HCT116 (cell line): ENCODE measurements around the gene RMDN3. TPM values are rescaled to one million over a fixed set of nuclear protein-coding genes. Genes with fewer than 3 reads are reported as not detected.

Source experiments
- ATAC-seq: fragments of 200-7000 bp; cut with Tn5 transposase; 2 replicates; pipeline ENCODE4 v1.9.1; 2020; ENCODE audit warnings: mild to moderate bottlenecking, moderate library complexity
- BruUV-seq: library from RNA; stranded (reverse); fragments of 400-500 nt; replicated peaks from 2 replicates; lab custom pipeline; 2021; lab: Mats Ljungman, UMichigan
- CTCF ChIA-PET: fragments of 300-600 bp; sonication (Branson Sonifier 250); formaldehyde crosslinking; loops from one replicate; lab custom pipeline; 2021; ENCODE audit warnings: antibody characterized with exemption; lab: Charles Lee
- POLR2A ChIA-PET: fragments of 300-600, 350-600 bp; sonication (Branson Sonifier 250); formaldehyde crosslinking; loops from one replicate; lab custom pipeline; 2021; ENCODE audit warnings: antibody characterized with exemption; lab: Charles Lee
- RAD21 ChIA-PET, 2 experiments: fragments of 300-600 bp; sonication (Branson Sonifier 250); formaldehyde crosslinking; loops; one replicate each; lab custom pipeline; 2023; ENCODE audit warnings: low total read pairs in 2 of 2; ENCODE audit not compliant: uncharacterized antibody in 2 of 2, unreplicated experiment in 2 of 2, low non-redundant PET in 1 of 2; lab: Charles Lee
- DNase-seq: peaks from one replicate; pipeline ENCODE4 v3.0.0-alpha.2; 2010; ENCODE audit warnings: low read depth, low spot score
- H2AFZ ChIP-seq: fragments of 200-600 bp; shearing (Covaris generic), sonication (generic); 2 replicates; pipeline ENCODE4 v1.6.1; 2017; ENCODE audit warnings: low read depth, mixed run types, mixed read lengths, antibody characterized with exemption, low read length; ENCODE audit not compliant: poor library complexity, severe bottlenecking
- H3K27ac ChIP-seq: 2 replicates; pipeline ENCODE4 v1.5.1; 2012; ENCODE audit warnings: low read depth, low read length
- H3K27me3 ChIP-seq: fragments of 200-600 bp; sonication (generic); 2 replicates; pipeline ENCODE4 v1.6.1; 2016; ENCODE audit warnings: mixed run types, low read length, mixed read lengths; ENCODE audit not compliant: insufficient read depth
- H3K36me3 ChIP-seq, 2 experiments: fragments of 200-500 bp in 1 of 2; fragments of 200-600 bp in 1 of 2; sonication (Bioruptor generic) in 1 of 2; sonication (generic) in 1 of 2; 2 replicates each; pipeline versions ENCODE4 v1.5.1 to v1.6.1; 2014 to 2016; ENCODE audit warnings: low read length in 2 of 2, inconsistent platforms in 1 of 2, mixed read lengths in 1 of 2, mixed run types in 1 of 2; ENCODE audit not compliant: insufficient read depth in 2 of 2, control insufficient read depth in 1 of 2
- H3K4me1 ChIP-seq, 2 experiments: fragments of 200-600 bp in 1 of 2; sonication (generic) in 1 of 2; 2 replicates each; pipeline versions ENCODE4 v1.5.1 to v1.6.1; 2012 to 2017; ENCODE audit warnings: low read length in 2 of 2, inconsistent platforms in 1 of 2, mild to moderate bottlenecking in 1 of 2, mixed read lengths in 1 of 2, mixed run types in 1 of 2, moderate library complexity in 1 of 2; ENCODE audit not compliant: insufficient read depth in 2 of 2, control insufficient read depth in 1 of 2
- H3K4me2 ChIP-seq: fragments of 200-600 bp; sonication (generic); 2 replicates; pipeline ENCODE4 v1.6.1; 2017; ENCODE audit warnings: mixed run types, low read length, mixed read lengths
- H3K4me3 ChIP-seq, 2 experiments: fragments of 200-600 bp in 1 of 2; sonication (generic) in 1 of 2; replicated peaks in 1 of 2; 2 replicates each; pipeline ENCODE4 v1.5.1; 2011 to 2016; ENCODE audit warnings: low read length in 2 of 2, control low read depth in 1 of 2, low read depth in 1 of 2, mild to moderate bottlenecking in 1 of 2, mixed read lengths in 1 of 2, mixed run types in 1 of 2
- H3K79me2 ChIP-seq: fragments of 200-600 bp; sonication (generic); 2 replicates; pipeline ENCODE4 v1.6.1; 2017; ENCODE audit warnings: mild to moderate bottlenecking, mixed run types, low read length, moderate library complexity, mixed read lengths; ENCODE audit not compliant: insufficient read depth
- H3K9ac ChIP-seq: fragments of 200-600 bp; sonication (generic); 2 replicates; pipeline ENCODE4 v1.6.1; 2016; ENCODE audit warnings: low read length, mixed read lengths
- H3K9me2 ChIP-seq: fragments of 200-600 bp; sonication (generic), shearing (Covaris generic); 2 replicates; pipeline ENCODE4 v1.6.1; 2017; ENCODE audit warnings: mixed run types, mild to moderate bottlenecking, moderate library complexity; ENCODE audit not compliant: insufficient read depth
- H3K9me3 ChIP-seq, 2 experiments: fragments of 200-500 bp in 1 of 2; fragments of 200-600 bp in 1 of 2; sonication (Bioruptor generic) in 1 of 2; sonication (generic) in 1 of 2; 2 replicates each; pipeline ENCODE4 v1.6.1; 2014 to 2017; ENCODE audit warnings: low read length in 2 of 2, mixed read lengths in 2 of 2, inconsistent platforms in 1 of 2, low read depth in 1 of 2, mild to moderate bottlenecking in 1 of 2, mixed run types in 1 of 2, moderate library complexity in 1 of 2; ENCODE audit not compliant: control insufficient read depth in 1 of 2, insufficient read depth in 1 of 2
- H4K20me1 ChIP-seq: fragments of 200-600 bp; sonication (generic), shearing (Covaris generic); 2 replicates; pipeline ENCODE4 v1.6.1; 2017; ENCODE audit warnings: mixed run types, mild to moderate bottlenecking, moderate library complexity; ENCODE audit not compliant: insufficient read depth
- CBX3 ChIP-seq: IDR thresholded peaks from 2 replicates; pipeline ENCODE4 v1.6.1; 2012; ENCODE audit warnings: low read depth
- CEBPB ChIP-seq: IDR thresholded peaks from 2 replicates; pipeline ENCODE4 v1.6.1; 2012; ENCODE audit warnings: low read depth
- CTCF ChIP-seq, 3 experiments: fragments of 200-600 bp in 1 of 3; sonication (generic) in 1 of 3; IDR thresholded peaks in 2 of 3; conservative IDR thresholded peaks in 1 of 3; 2 replicates each; pipeline ENCODE4 v1.5.1; 2012 to 2017; ENCODE audit warnings: low read depth in 2 of 3, low read length in 2 of 3, antibody characterized with exemption in 1 of 3, borderline replicate concordance in 1 of 3, control low read depth in 1 of 3, mild to moderate bottlenecking in 1 of 3, mixed read lengths in 1 of 3, mixed run types in 1 of 3, moderate library complexity in 1 of 3; ENCODE audit not compliant: insufficient read depth in 1 of 3
- EZH2phosphoT487 ChIP-seq: fragments of 200-600 bp; IDR thresholded peaks from 2 replicates; pipeline ENCODE4 v1.6.1; 2018; ENCODE audit warnings: antibody characterized with exemption, borderline replicate concordance
- JUND ChIP-seq: IDR thresholded peaks from 2 replicates; pipeline ENCODE4 v1.6.1; 2012
- MAX ChIP-seq: IDR thresholded peaks from 2 replicates; pipeline ENCODE4 v1.6.1; 2012
- RAD21 ChIP-seq: IDR thresholded peaks from 2 replicates; pipeline ENCODE4 v1.6.1; 2012; ENCODE audit warnings: low read depth, mild to moderate bottlenecking
- SP1 ChIP-seq: IDR thresholded peaks from 2 replicates; pipeline ENCODE4 v1.6.1; 2012; ENCODE audit warnings: low read depth
- TCF7L2 ChIP-seq: IDR thresholded peaks from 2 replicates; pipeline ENCODE4 v1.7.0; 2011; ENCODE audit warnings: borderline replicate concordance, inconsistent platforms; ENCODE audit not compliant: insufficient read depth, insufficient read length; ENCODE audit errors: extremely low read depth
- ZFX ChIP-seq: fragments of 450-650 bp; IDR thresholded peaks from 2 replicates; pipeline ENCODE4 v1.6.1; 2017
- intact Hi-C: fragments of 100-400 bp; cut with micrococcal nuclease; formaldehyde crosslinking; loops from 2 replicates; pipeline ENCODE4 v1.10.0; 2022
- total RNA-seq: library from RNA; stranded (reverse); gene quantifications from one replicate; pipeline ENCODE4 v1.2.1, GENCODE V29; 2021; ENCODE audit not compliant: unreplicated experiment
- TF ChIP-seq, protein P1 (sequence below): IDR thresholded peaks from 2 replicates; pipeline ENCODE4 v1.6.1; 2012
- TF ChIP-seq, protein P2 (sequence below): IDR thresholded peaks from 2 replicates; pipeline ENCODE4 v1.6.1; 2011; ENCODE audit warnings: mild to moderate bottlenecking, low read length, moderate library complexity; ENCODE audit not compliant: insufficient replicate concordance; ENCODE audit errors: extremely low read depth

The RMDN3 gene
- total RNA-seq, 1 experiment from 2014 or later: 21.5 TPM

DNA sequence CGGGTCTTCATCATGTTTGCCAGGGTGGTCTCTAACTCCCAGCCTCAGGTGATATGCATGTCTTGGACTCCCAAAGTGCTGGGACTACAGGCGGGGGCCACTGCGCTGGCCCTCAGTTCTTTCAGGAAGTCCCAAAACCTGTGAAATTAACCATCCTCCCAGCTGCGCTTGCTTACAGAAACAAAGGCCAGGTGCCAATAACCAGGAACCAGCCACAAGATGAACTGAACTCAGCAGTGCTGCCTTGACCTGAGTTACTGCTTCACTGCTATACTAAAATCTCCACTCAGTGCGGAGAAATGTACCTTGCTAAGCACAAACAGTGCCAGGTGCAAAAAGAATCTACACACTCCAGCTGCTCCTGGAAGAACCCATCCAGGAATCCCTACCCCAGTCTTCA, 4.9 kb upstream of the RMDN3 start:
- TF ChIP-seq CTCF (IDR thresholded peaks at IDR 0.05 in 2 of 3, conservative IDR thresholded peaks at IDR 0.05 in 1 of 3; ENCODE audit: borderline replicate concordance in 1 of 3, insufficient read depth in 1 of 3, low read depth in 2 of 3, low read length in 2 of 3) (no peak), JUND (no peak)
- TF ChIP-seq, protein P1, sequence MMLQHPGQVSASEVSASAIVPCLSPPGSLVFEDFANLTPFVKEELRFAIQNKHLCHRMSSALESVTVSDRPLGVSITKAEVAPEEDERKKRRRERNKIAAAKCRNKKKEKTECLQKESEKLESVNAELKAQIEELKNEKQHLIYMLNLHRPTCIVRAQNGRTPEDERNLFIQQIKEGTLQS: no peak
- Histone ChIP-seq H3K9ac (no peak overlapping the region), H3K36me3 (no peaks in the 10 kb centered on the region), H2AFZ (no peak overlapping the region), H3K79me2 (no peaks in the 10 kb centered on the region; the same call in 1 of the 2 replicates), H3K27ac (no peak overlapping the region), H3K9me3 (no peaks in the 10 kb centered on the region), H3K4me2 (no peak overlapping the region), H3K27me3 (no peaks in the 10 kb centered on the region), H4K20me1 (no peaks in the 10 kb centered on the region), H3K9me2 (no peaks in the 10 kb centered on the region), H3K4me3 (no peak overlapping the region), H3K4me1 (peaks cover 24 to 32% of the 10 kb centered on the region in 2 experiments)
- POLR2A ChIA-PET: no interaction called here
- intact Hi-C loops: no loop called here
- ATAC-seq: no peak
- BruUV-seq: no TSS peak
- no peak for DNase-seq
- CTCF ChIA-PET: no interaction called here
- RAD21 ChIA-PET: no interaction called here

DNA sequence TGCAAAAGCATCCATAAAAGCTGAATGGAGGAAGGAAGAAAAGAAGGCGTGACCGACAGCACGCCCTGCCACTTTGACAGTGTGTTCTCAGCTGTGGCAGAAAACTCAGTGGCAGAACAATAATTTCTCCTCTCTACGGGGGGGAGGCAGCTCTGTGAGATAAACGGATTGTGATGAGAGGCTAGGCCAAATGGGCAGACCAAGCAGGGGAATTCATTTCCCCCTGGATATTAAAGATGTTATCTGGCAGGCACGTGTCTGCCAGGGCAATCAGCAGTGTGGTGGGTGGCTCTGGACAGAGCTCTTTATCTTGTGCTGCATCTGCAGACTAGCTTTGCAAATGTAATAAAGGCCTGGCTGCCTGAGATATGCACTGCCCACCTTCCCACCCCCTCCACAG, 1.9 kb upstream of the RMDN3 start:
- intact Hi-C loops: no loop called here
- no peaks in the 10 kb centered on the region for H3K27me3 ChIP-seq
- H3K9me2 ChIP-seq: no peaks in the 10 kb centered on the region
- peaks cover 2 to 5% of the 10 kb centered on the region in 2 experiments; a peak in 1 of 4 replicates for H3K36me3 ChIP-seq
- no peak overlapping the region for H3K27ac ChIP-seq
- H2AFZ ChIP-seq: no peak overlapping the region
- no peaks in the 10 kb centered on the region for H4K20me1 ChIP-seq
- ChIA-PET POLR2A (interaction anchor here (0.7 kb wide), 1 partner anchor 40 kb away, joined by 4 read pairs; no protein-coding TSS in a partner anchor), CTCF (interaction anchor here (0.6 kb wide), 1 partner anchor 35 kb away, joined by 3 read pairs; no protein-coding TSS in a partner anchor), RAD21 (no interaction called here)
- ATAC-seq (no peak), DNase-seq (no peak)
- H3K9me3 ChIP-seq: no peaks in the 10 kb centered on the region
- BruUV-seq: no TSS peak
- no peak overlapping the region for H3K4me3 ChIP-seq
- no peak overlapping the region; the same call in 1 of the 2 replicates for H3K9ac ChIP-seq
- no peak overlapping the region for H3K4me2 ChIP-seq
- peaks cover 28% of the 10 kb centered on the region for H3K79me2 ChIP-seq
- peaks cover 7 to 17% of the 10 kb centered on the region in 2 experiments for H3K4me1 ChIP-seq
- TF ChIP-seq CEBPB (no peak), ZFX (no peak), MAX (no peak), SP1 (no peak), RAD21 (no peak), CBX3 (no peak), TCF7L2 (no peak), EZH2phosphoT487 (no peak), CTCF (IDR thresholded peaks at IDR 0.05 in 2 of 3, conservative IDR thresholded peaks at IDR 0.05 in 1 of 3; ENCODE audit: borderline replicate concordance in 1 of 3, insufficient read depth in 1 of 3, low read depth in 2 of 3, low read length in 2 of 3) (no peak)
- TF ChIP-seq, protein P1: no peak
- TF ChIP-seq, protein P2, sequence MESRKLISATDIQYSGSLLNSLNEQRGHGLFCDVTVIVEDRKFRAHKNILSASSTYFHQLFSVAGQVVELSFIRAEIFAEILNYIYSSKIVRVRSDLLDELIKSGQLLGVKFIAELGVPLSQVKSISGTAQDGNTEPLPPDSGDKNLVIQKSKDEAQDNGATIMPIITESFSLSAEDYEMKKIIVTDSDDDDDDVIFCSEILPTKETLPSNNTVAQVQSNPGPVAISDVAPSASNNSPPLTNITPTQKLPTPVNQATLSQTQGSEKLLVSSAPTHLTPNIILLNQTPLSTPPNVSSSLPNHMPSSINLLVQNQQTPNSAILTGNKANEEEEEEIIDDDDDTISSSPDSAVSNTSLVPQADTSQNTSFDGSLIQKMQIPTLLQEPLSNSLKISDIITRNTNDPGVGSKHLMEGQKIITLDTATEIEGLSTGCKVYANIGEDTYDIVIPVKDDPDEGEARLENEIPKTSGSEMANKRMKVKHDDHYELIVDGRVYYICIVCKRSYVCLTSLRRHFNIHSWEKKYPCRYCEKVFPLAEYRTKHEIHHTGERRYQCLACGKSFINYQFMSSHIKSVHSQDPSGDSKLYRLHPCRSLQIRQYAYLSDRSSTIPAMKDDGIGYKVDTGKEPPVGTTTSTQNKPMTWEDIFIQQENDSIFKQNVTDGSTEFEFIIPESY: no peak
